GDM1 (cell line): ENCODE results near the gene FMNL3.

Experiments
- DNase-seq: peaks from one replicate; lab custom pipeline; 2025; lab: John Stamatoyannopoulos, UW

Gene FMNL3

GRCh38 chr12:49604856-49605255 lies 102.3 kb downstream of the FMNL3 start:
- DNase-seq = no peak

- no peak for DNase-seq
Observed at GRCh38 chr12:49603721-49604120, 103.5 kb downstream of the FMNL3 start.

DNA sequence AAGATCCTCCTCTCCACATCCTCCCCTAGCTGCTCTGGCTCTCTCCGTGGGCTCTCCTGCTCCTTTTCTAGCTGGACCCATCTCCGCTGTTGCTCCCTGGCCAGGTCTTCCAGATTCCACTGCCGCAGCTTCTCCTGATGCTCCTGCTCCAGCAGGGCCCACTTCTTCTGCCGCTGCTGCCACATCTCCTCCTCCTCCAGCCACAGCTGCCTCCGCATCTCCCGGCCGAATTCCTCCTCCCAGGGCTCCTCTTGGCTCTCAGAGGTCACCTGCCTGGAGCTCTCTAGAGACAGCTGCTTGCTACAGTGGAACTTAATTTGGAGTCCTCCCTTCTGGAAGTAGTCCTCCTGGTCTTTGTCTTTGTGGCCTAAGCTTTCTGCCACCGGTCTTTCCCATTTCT lies 107.2 kb downstream of the FMNL3 start:
- no peak for DNase-seq

DNA sequence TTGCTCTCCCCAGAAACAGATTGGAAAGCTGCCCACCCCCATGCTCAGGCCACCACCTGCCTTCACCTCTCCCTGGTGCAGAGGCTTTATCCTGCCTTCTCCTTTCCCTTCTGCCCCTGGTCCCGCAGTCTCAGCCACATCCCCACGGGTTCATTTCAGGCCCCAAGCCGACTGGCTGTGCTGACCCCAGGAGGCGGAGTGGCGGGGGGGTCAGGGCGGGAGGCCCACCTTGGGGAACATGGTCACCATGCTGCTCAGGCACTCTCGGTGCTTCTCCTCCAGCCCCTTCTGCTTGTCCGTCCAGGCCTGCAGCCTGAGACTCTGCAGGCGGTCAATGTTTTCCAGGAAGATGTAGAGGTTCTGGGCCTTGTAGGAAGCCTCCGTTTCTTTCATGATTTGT lies 108.7 kb downstream of the FMNL3 start:
- no peak for DNase-seq

DNA sequence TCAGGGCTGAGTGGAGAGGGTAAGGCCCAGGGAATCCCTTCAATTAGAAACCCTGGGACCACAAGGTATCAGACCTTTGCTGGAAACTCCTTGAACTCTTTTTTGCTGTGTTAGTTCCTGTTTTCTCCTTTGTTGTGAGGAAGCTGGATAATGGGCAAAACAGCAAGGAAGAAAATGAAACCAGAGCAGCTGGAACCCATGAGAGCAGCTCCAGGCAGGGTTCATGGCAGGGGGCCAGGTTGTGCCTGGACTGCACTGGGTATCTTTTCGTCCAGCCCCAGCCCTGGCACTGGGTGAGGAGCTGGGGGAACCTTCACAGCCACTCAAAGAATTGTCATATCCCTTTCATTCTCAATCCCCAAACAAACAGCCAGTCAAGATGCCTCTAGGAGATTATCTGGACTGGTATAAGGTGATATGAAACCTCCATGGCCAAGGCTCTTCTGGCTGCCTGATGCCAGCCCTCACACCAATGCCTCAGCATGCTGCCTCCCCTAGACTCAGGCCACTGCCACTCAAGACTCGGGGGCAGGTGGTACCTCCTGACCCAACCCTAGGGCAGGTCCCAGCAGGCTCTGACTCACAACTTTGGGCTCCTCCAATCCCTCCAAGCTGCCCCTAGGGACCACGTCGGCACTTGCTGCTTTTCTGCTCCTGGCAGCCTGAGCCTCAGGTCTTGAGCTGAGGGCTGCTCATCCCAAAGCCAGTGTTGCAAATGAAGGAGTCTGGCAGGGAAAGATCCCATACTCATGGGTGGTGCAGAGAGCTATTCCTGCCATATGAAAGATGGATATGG lies 118.3 kb downstream of the FMNL3 start:
- DNase-seq = no peak

DNA sequence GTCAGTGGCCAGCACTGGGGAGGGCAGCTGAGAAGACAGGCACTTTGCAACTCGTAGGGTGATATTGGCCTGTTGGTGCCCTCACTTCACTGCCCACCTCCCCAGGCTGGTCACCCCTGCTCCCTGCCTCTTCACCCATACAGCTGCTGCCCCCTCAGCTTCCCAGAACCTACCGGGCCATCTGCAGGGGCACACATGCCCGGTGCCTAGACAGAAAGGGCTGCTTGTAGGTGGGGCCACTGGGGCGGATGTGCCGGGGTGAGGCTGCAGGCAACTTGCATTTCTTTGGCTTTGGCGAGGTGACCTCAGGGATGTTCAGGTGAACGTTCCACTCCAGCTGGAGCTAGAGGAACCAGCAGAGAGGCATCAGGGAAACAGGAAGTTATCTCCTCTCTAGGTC lies 118.9 kb downstream of the FMNL3 start:
- no peak for DNase-seq

- no peak for DNase-seq
Observed at GRCh38 chr12:49587174-49587908, 119.9 kb downstream of the FMNL3 start.
